ENCODE results near the gene RGS3. TPM values are rescaled to one million over a fixed set of nuclear protein-coding genes. Genes with fewer than 3 reads are reported as not detected.

Gene RGS3
- total and polyA plus RNA-seq, 12 donors = 65.4 to 201 (median 132) TPM

- H3K4me3 ChIP-seq = peak overlapping the region in 2 of 10 donors; percentile 15 to 19
- peaks cover 0 to 6% (median 0%) of the 10 kb centered on the region in 11 donors for H3K9me3 ChIP-seq
- no peak for TF ChIP-seq CTCF (IDR thresholded peaks at IDR 0.05)
- peaks cover 0 to 11% (median 0%) of the 10 kb centered on the region in 7 donors for H3K27me3 ChIP-seq
- ATAC-seq (no peak), DNase-seq (no peak)
- H3K36me3 ChIP-seq = no peaks in the 10 kb centered on the region
- H3K4me1 ChIP-seq = peaks cover 0 to 33% (median 12%) of the 10 kb centered on the region in 9 donors
- 50 to 70% methylated on average over 2 of the region's 2 CpGs for WGBS, 2 donors
- intact Hi-C loops (cut with DNase I) = no loop called here
- H3K27ac ChIP-seq = peak overlapping the region in 7 of 10 donors; percentile 25 to 58 (median 45)
Measured at GRCh38 chr9:113465599-113466140, 2.1 kb downstream of the RGS3 start.

GRCh38 chr9:113467183-113467582 lies 3.7 kb downstream of the RGS3 start:
- no peak overlapping the region for H3K27ac ChIP-seq
- 98 to 100% methylated on average over 2 of the region's 2 CpGs for WGBS, 2 donors
- peaks cover 0 to 33% (median 12%) of the 10 kb centered on the region in 9 donors for H3K4me1 ChIP-seq
- H3K9me3 ChIP-seq = peaks cover 0 to 6% (median 0%) of the 10 kb centered on the region in 11 donors
- intact Hi-C loops (cut with DNase I) = no loop called here
- H3K36me3 ChIP-seq = no peaks in the 10 kb centered on the region
- DNase-seq = no peak
- ATAC-seq = no peak
- TF ChIP-seq CTCF (IDR thresholded peaks at IDR 0.05) = no peak
- H3K27me3 ChIP-seq = peaks cover 0 to 11% (median 0%) of the 10 kb centered on the region in 7 donors
- no peak overlapping the region for H3K4me3 ChIP-seq

DNA sequence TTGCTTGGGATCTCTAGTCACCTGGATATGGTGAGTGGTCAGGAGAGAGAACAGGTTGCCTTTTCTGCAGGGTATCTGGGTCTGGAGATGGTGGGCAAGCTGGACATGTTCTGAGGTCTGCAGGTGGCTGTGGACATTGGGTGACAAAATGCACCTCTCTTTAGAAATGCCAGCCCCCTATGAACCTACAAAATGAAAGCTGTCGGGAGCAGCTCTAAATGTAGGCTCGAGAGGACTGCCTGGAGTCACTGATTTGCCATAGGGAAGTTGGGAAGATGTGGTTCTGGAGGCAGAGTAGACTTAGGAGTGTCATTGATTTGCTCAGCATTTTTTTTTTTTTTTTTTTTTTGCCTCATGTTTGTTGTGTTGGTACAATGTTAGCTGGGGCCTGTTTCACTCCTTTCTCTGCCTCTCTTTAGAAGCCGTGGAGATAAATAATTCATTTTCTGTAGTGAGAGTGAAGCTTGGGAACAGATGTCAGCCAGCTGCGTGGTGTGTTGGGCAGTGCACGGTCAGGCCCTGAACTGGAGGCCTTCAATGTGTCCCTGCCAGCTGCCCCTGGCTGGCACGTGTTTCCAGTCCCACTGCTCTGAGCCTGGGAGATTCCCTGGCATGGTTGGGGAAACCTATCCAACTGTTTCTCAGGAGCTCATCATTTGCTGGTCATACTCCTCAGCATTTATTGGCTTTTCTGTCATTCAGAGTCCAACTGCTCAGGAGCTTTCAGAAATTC lies 5.4 kb downstream of the RGS3 start:
- intact Hi-C loops (cut with DNase I) = no loop called here
- 37 to 56% methylated on average over 6 of the region's 6 CpGs for WGBS, 2 donors
- Histone ChIP-seq H3K36me3 (no peaks in the 10 kb centered on the region), H3K4me3 (no peak overlapping the region), H3K4me1 (peaks cover 0 to 22% (median 7%) of the 10 kb centered on the region in 9 donors), H3K27me3 (peaks cover 0 to 2% (median 0%) of the 10 kb centered on the region in 7 donors), H3K27ac (peak overlapping the region in 7 of 10 donors; percentile 12 to 55 (median 38)), H3K9me3 (peaks cover 0 to 6% (median 0%) of the 10 kb centered on the region in 11 donors)
- TF ChIP-seq CTCF (IDR thresholded peaks at IDR 0.05) = no peak
- DNase-seq (peak; percentile 38 to 43), ATAC-seq (peak; percentile 57 to 85 (median 77))

DNA sequence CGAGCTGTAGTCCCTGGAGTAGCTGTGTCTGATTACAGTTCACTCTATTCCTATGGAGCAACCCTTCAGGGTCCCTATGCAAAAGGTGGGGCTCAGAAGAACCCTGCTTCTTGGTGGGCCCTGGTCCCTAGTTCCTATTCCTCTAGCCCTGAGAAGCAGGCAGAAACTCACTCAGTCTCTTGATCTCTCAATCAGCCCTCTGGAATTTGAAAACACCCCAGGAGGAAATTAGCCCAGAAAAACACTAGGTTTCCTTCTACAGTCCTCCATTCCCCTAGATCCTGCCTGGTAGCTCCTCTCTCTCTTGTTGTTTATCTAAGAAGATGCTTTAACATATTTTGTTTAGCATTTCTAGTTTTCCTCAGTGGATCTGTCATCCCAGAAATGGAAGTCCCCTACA lies 7.6 kb downstream of the RGS3 start:
- intact Hi-C loops (cut with DNase I) = no loop called here
- TF ChIP-seq CTCF (IDR thresholded peaks at IDR 0.05) = no peak
- H3K36me3 ChIP-seq = no peaks in the 10 kb centered on the region
- no peak for DNase-seq
- ATAC-seq = no peak
- H3K27ac ChIP-seq = peak overlapping the region in 2 of 10 donors; percentile 11 to 28
- WGBS, 2 donors = 68 to 71% methylated on average over 1 of the region's 1 CpG
- H3K27me3 ChIP-seq = no peaks in the 10 kb centered on the region
- peaks cover 0 to 6% (median 0%) of the 10 kb centered on the region in 11 donors for H3K9me3 ChIP-seq
- H3K4me3 ChIP-seq = no peak overlapping the region
- H3K4me1 ChIP-seq = peaks cover 0 to 38% (median 13%) of the 10 kb centered on the region in 9 donors
